Smooth muscle cell (in vitro differentiated cells): ENCODE data around the gene OSTF1. TPM values are rescaled to one million over a fixed set of nuclear protein-coding genes. Genes with fewer than 3 reads are reported as not detected.

Experiments
- DNase-seq: peaks from one replicate; lab custom pipeline; 2025; ENCODE audit not compliant: unreplicated experiment; lab: John Stamatoyannopoulos, UW
- H2AFZ ChIP-seq: fragments of 200-600 bp; sonication (generic); 2 replicates; pipeline ENCODE4 v1.6.0; 2016; ENCODE audit warnings: antibody characterized with exemption, low read depth, mild to moderate bottlenecking
- H3F3A ChIP-seq: fragments of 200-600 bp; sonication (generic); 2 replicates; pipeline ENCODE4 v1.6.0; 2017; ENCODE audit warnings: antibody characterized with exemption, low read depth
- H3K27ac ChIP-seq: fragments of 200-600 bp; sonication (generic); 2 replicates; pipeline ENCODE4 v1.5.1; 2016; ENCODE audit warnings: low read depth, mild to moderate bottlenecking
- H3K27me3 ChIP-seq: fragments of 200-600 bp; sonication (generic); 2 replicates; pipeline ENCODE4 v1.6.1; 2016; ENCODE audit warnings: low read depth, mild to moderate bottlenecking
- H3K36me3 ChIP-seq: fragments of 200-600 bp; sonication (generic); 2 replicates; pipeline ENCODE4 v1.5.1; 2016; ENCODE audit warnings: low read depth
- H3K4me1 ChIP-seq: fragments of 200-600 bp; sonication (generic); 2 replicates; pipeline ENCODE4 v1.5.1; 2016; ENCODE audit warnings: low read depth
- H3K4me2 ChIP-seq: fragments of 200-600 bp; sonication (generic); 2 replicates; pipeline ENCODE4 v1.6.0; 2016; ENCODE audit warnings: mild to moderate bottlenecking
- H3K4me3 ChIP-seq: fragments of 200-600 bp; sonication (generic); 2 replicates; pipeline ENCODE4 v1.5.1; 2016; ENCODE audit warnings: mild to moderate bottlenecking
- H3K79me2 ChIP-seq: fragments of 200-600 bp; sonication (generic); 2 replicates; pipeline ENCODE4 v1.6.0; 2016; ENCODE audit warnings: low read depth, mild to moderate bottlenecking
- H3K9ac ChIP-seq: fragments of 200-600 bp; sonication (generic); 2 replicates; pipeline ENCODE4 v1.6.0; 2016; ENCODE audit warnings: low read depth
- H3K9me3 ChIP-seq: fragments of 200-600 bp; sonication (generic); replicated peaks from 2 replicates; pipeline ENCODE4 v1.5.1; 2016; ENCODE audit warnings: low read depth
- H4K20me1 ChIP-seq: fragments of 200-600 bp; sonication (generic); 2 replicates; pipeline ENCODE4 v1.6.0; 2016; ENCODE audit warnings: low read depth
- WGBS: methylation state at CpG from one replicate; pipeline ENCODE4 v1.1.7; 2016; ENCODE audit warnings: low lambda C conversion rate; 5-methylcytosine and 5-hydroxymethylcytosine counted together
- polyA plus RNA-seq: library from polyadenylated mRNA; unstranded; fragments of >200 nt; fragmentation: Nextera tagmentation; extraction: Ambion mirVana; gene quantifications from 2 replicates; pipeline ENCODE4 v1.2.1, GENCODE V29; 2016
- total RNA-seq: library from RNA; depleted of rRNA; stranded (reverse); fragments of >200 nt; gene quantifications from 2 replicates; pipeline ENCODE4 v1.2.3, GENCODE V29; 2014
- TF ChIP-seq, protein P1 (sequence below): fragments of 200-600 bp; sonication (generic); IDR thresholded peaks from 2 replicates; pipeline ENCODE4 v1.5.1; 2017; ENCODE audit warnings: borderline replicate concordance, mild to moderate bottlenecking, antibody characterized with exemption; ENCODE audit not compliant: insufficient read depth, poor library complexity, severe bottlenecking

The OSTF1 gene
- total and polyA plus RNA-seq, 2 experiments from 2014 or later, result 40.6 to 44.5 TPM

DNA sequence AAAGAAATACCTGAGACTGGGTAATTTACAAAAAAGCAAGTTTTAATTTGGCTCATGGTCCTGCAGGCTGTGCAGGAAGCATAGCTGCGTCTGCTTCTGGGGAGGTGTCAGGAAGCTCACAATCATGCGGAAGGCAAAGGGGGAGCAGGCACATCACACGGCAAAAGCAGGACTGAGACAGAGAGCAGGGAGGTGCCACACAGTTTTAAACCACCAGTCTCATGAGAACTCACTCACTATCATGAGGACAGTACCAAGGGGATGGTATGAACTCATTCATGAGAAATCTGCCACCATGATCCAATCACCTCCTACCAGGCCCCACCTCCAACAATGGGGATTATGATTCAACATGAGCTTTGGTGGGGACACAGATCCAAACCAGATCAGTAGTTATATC is 96.2 kb downstream of the OSTF1 start:
- H3K4me1 ChIP-seq, result no peaks in the 10 kb centered on the region
- TF ChIP-seq, protein P1, sequence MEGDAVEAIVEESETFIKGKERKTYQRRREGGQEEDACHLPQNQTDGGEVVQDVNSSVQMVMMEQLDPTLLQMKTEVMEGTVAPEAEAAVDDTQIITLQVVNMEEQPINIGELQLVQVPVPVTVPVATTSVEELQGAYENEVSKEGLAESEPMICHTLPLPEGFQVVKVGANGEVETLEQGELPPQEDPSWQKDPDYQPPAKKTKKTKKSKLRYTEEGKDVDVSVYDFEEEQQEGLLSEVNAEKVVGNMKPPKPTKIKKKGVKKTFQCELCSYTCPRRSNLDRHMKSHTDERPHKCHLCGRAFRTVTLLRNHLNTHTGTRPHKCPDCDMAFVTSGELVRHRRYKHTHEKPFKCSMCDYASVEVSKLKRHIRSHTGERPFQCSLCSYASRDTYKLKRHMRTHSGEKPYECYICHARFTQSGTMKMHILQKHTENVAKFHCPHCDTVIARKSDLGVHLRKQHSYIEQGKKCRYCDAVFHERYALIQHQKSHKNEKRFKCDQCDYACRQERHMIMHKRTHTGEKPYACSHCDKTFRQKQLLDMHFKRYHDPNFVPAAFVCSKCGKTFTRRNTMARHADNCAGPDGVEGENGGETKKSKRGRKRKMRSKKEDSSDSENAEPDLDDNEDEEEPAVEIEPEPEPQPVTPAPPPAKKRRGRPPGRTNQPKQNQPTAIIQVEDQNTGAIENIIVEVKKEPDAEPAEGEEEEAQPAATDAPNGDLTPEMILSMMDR, result no peak
- no peaks in the 10 kb centered on the region for H3K79me2 ChIP-seq
- H3K4me3 ChIP-seq, result no peak overlapping the region
- no peak overlapping the region for H3K27ac ChIP-seq
- H3K4me2 ChIP-seq, result no peak overlapping the region
- no peaks in the 10 kb centered on the region for H3K27me3 ChIP-seq
- H3K9ac ChIP-seq, result no peak overlapping the region
- H3K9me3 ChIP-seq, result no peaks in the 10 kb centered on the region
- no peak overlapping the region for H2AFZ ChIP-seq
- H4K20me1 ChIP-seq, result no peaks in the 10 kb centered on the region
- no peaks in the 10 kb centered on the region for H3F3A ChIP-seq
- no peak for DNase-seq
- H3K36me3 ChIP-seq, result no peaks in the 10 kb centered on the region
- WGBS, result 89% methylated on average over 3 of the region's 3 CpGs

DNA sequence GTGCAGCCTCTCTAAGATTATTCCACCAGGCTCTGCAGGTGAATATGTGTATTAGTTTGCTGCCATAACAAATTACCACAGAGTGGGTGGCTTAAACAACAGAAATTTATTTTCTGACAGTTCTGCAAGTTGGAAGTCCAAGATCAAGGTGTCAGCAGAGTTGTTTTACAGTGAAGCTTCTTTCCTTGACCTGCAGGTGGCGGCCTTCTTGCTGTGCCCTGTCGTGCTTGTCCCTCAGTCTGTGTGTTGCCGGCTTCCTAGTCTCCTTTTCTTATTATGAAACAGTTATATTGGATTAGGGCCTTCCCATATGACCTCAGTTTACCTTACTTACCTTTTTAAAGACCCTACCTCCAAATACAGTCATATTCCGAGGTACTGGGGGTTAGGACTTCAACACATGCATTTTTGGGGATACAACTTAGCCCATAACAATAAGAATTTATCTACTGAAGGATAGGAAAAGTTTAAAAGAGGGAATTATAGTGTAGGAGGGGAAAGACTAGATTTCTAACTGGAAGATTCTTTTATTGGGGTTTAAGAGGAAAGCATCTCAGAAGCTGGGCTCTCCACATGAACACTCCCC is 97.4 kb downstream of the OSTF1 start:
- H3K9ac ChIP-seq, result no peak overlapping the region
- TF ChIP-seq, protein P1, result peak; percentile 56
- no peaks in the 10 kb centered on the region for H3K79me2 ChIP-seq
- no peak overlapping the region for H2AFZ ChIP-seq
- H3K36me3 ChIP-seq, result no peaks in the 10 kb centered on the region
- no peaks in the 10 kb centered on the region for H4K20me1 ChIP-seq
- no peak overlapping the region for H3K4me3 ChIP-seq
- H3K4me2 ChIP-seq, result no peak overlapping the region
- no peak for DNase-seq
- no peaks in the 10 kb centered on the region for H3K27me3 ChIP-seq
- 20% methylated on average over 4 of the region's 4 CpGs for WGBS
- no peaks in the 10 kb centered on the region for H3F3A ChIP-seq
- no peaks in the 10 kb centered on the region for H3K9me3 ChIP-seq
- H3K27ac ChIP-seq, result no peak overlapping the region
- no peaks in the 10 kb centered on the region for H3K4me1 ChIP-seq

DNA sequence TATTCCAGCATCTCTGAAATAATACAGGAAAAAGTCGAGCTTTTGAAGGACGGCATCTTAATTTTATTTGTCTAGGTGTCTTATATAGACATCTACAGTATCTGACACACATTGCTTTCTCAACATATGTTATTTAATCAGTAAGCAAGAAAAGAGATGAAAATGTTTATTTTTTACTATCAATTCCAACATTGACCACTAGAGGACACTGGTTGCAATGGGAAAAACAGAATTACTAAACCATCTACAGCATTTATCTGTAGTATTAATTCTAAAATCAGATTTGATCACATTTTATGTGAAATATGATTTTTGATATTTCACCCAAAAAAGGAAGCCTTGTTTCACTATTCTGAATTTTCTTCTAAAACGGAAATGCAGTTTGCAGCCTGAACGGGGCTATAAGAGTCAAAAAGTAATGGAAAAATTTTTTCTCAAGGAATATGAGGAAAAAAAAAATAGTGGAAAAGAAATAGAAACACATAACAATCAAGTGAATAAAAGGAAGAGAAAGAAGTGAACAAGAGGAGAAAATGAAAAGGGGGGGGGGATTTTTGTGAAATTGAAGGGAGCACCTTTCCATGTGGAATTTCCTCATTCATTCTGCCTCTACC is 98.6 kb downstream of the OSTF1 start:
- no peak for DNase-seq
- Histone ChIP-seq H4K20me1 (no peaks in the 10 kb centered on the region), H2AFZ (no peak overlapping the region), H3K27me3 (no peaks in the 10 kb centered on the region), H3K9ac (no peak overlapping the region), H3K4me1 (no peaks in the 10 kb centered on the region), H3K4me3 (no peak overlapping the region), H3K4me2 (no peak overlapping the region), H3K9me3 (no peaks in the 10 kb centered on the region), H3K79me2 (no peaks in the 10 kb centered on the region), H3F3A (no peaks in the 10 kb centered on the region), H3K27ac (no peak overlapping the region), H3K36me3 (no peaks in the 10 kb centered on the region)
- 26% methylated on average over 4 of the region's 4 CpGs for WGBS
- TF ChIP-seq, protein P1, result peak; percentile 83

DNA sequence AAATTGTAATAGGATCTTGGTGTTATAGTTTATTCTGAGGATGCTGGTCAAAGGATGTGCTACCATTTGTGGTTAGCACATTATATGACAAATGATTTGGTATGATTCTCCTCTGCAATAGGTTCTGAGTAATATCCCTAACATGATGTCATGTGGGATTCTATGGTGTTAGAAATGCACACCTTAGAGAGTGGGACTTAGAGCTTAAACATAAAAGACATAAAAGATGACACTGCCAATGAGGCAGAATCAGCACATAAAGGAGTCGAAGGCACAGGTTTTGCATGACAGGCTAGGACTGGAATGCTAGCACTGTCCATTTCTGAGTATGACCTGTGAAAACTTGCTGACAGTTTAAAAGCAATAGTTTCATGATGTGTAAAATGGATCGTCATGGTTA is 100.4 kb downstream of the OSTF1 start:
- WGBS, result 57% methylated on average over 2 of the region's 2 CpGs

More for the DNA sequence above, 100.4 kb downstream of the OSTF1 start:
- TF ChIP-seq, protein P1, result no peak
- Histone ChIP-seq H3K27ac (no peak overlapping the region), H3K9me3 (no peaks in the 10 kb centered on the region), H3K36me3 (no peaks in the 10 kb centered on the region), H3K9ac (no peak overlapping the region), H3K79me2 (no peaks in the 10 kb centered on the region), H3K4me2 (no peak overlapping the region), H4K20me1 (no peaks in the 10 kb centered on the region), H3F3A (no peaks in the 10 kb centered on the region), H2AFZ (no peak overlapping the region), H3K27me3 (no peaks in the 10 kb centered on the region), H3K4me3 (no peak overlapping the region), H3K4me1 (no peaks in the 10 kb centered on the region)
- DNase-seq, result no peak
